ENCODE data around the gene TMEM132D.

Gene TMEM132D

GRCh38 chr12:129607301-129607700 is 296.5 kb downstream of the TMEM132D start:
- no peaks in the 10 kb centered on the region for H3K9me3 ChIP-seq (ENCODE audit: low read length)
- no peak overlapping the region for H3K4me3 ChIP-seq (ENCODE audit: low read depth in 1 of 2, low read length in 2 of 2)
- no peaks in the 10 kb centered on the region for H3K4me1 ChIP-seq (ENCODE audit: insufficient read depth, low read length)
- no peaks in the 10 kb centered on the region for H3K27me3 ChIP-seq (ENCODE audit: control insufficient read depth in 1 of 2, insufficient read depth in 2 of 2, low read length in 2 of 2)
- H3K36me3 ChIP-seq (ENCODE audit: insufficient read depth, low read length), result no peaks in the 10 kb centered on the region
- H3K9ac ChIP-seq (ENCODE audit: low read length), result no peak overlapping the region
- H3K27ac ChIP-seq (ENCODE audit: low read depth, low read length), result no peak overlapping the region

DNA sequence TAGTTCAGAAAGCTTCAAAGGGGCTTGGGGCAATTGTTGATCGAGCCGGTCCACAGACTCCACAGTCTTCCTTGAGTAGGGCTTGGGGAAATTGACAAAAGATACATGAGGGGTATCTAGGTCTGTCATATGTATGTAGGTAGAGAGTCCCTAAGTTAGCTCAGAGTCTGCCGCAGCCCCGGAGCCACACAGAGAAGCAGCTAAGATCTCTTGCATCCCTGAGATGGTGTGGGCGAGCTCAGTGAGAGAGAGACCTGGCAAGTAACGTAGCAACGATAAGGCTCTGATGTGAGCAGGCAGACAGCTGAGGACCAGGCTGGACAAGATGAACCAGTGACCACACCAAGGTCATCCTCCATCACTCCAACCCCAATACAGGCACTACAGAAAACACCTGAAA is 297.6 kb downstream of the TMEM132D start:
- Histone ChIP-seq H3K9ac (ENCODE audit: low read length) (no peak overlapping the region), H3K4me1 (ENCODE audit: insufficient read depth, low read length) (no peaks in the 10 kb centered on the region), H3K9me3 (ENCODE audit: low read length) (no peaks in the 10 kb centered on the region), H3K4me3 (ENCODE audit: low read depth in 1 of 2, low read length in 2 of 2) (no peak overlapping the region), H3K36me3 (ENCODE audit: insufficient read depth, low read length) (no peaks in the 10 kb centered on the region), H3K27me3 (ENCODE audit: control insufficient read depth in 1 of 2, insufficient read depth in 2 of 2, low read length in 2 of 2) (no peaks in the 10 kb centered on the region), H3K27ac (ENCODE audit: low read depth, low read length) (no peak overlapping the region)

DNA sequence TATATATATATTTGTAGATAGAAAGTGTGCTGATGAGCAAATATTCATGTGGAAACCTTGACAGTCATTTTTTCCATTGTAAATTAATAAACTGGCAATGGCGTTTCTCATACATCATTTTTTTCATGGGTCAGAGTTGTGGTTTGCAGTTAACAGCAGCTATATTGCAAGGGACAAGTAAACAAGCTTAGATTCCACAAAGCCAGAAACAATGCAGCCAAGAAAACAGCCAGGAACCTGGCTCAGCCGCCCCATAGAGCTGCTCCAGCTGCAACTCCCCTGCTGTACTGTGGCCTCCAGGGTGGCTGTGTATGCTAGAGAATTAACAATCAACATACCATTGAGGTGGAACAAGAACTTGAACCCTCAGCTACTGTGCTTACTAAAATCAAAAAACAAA is 298.2 kb downstream of the TMEM132D start:
- H3K9me3 ChIP-seq (ENCODE audit: low read length), result no peaks in the 10 kb centered on the region
- no peaks in the 10 kb centered on the region for H3K36me3 ChIP-seq (ENCODE audit: insufficient read depth, low read length)
- H3K27ac ChIP-seq (ENCODE audit: low read depth, low read length), result no peak overlapping the region
- H3K27me3 ChIP-seq (ENCODE audit: control insufficient read depth in 1 of 2, insufficient read depth in 2 of 2, low read length in 2 of 2), result no peaks in the 10 kb centered on the region
- H3K4me3 ChIP-seq (ENCODE audit: low read depth in 1 of 2, low read length in 2 of 2), result no peak overlapping the region
- H3K9ac ChIP-seq (ENCODE audit: low read length), result no peak overlapping the region
- H3K4me1 ChIP-seq (ENCODE audit: insufficient read depth, low read length), result no peaks in the 10 kb centered on the region

- no peak overlapping the region for H3K27ac ChIP-seq (ENCODE audit: low read depth, low read length)
- no peaks in the 10 kb centered on the region for H3K4me1 ChIP-seq (ENCODE audit: insufficient read depth, low read length)
- H3K9me3 ChIP-seq (ENCODE audit: low read length), result no peaks in the 10 kb centered on the region
- H3K9ac ChIP-seq (ENCODE audit: low read length), result no peak overlapping the region
- no peak overlapping the region for H3K4me3 ChIP-seq (ENCODE audit: low read depth in 1 of 2, low read length in 2 of 2)
- H3K36me3 ChIP-seq (ENCODE audit: insufficient read depth, low read length), result no peaks in the 10 kb centered on the region
- no peaks in the 10 kb centered on the region for H3K27me3 ChIP-seq (ENCODE audit: control insufficient read depth in 1 of 2, insufficient read depth in 2 of 2, low read length in 2 of 2)
These were observed 299.3 kb downstream of the TMEM132D start for GRCh38 chr12:129604506-129604905.

DNA sequence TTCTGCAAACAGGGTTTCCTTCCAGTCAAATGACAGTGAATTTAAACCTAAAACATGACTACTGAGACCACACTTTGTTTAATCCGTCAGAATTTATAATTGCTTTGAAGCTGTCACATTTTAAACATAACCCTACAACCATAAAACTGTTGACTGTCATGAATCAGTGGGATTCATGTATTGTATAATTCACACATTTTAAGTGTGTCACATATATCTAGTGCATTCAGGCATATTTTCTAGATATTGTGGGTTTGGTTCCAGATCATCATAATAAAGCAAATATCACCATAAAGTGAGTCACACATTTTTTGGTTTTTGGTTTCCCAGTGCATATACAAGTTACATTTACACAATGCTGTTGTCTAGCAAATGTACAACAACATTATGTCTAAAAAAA is 304.4 kb downstream of the TMEM132D start:
- Histone ChIP-seq H3K36me3 (ENCODE audit: insufficient read depth, low read length) (no peaks in the 10 kb centered on the region), H3K27ac (ENCODE audit: low read depth, low read length) (no peak overlapping the region), H3K9ac (ENCODE audit: low read length) (no peak overlapping the region), H3K9me3 (ENCODE audit: low read length) (no peaks in the 10 kb centered on the region), H3K4me3 (ENCODE audit: low read depth in 1 of 2, low read length in 2 of 2) (no peak overlapping the region), H3K27me3 (ENCODE audit: control insufficient read depth in 1 of 2, insufficient read depth in 2 of 2, low read length in 2 of 2) (no peaks in the 10 kb centered on the region), H3K4me1 (ENCODE audit: insufficient read depth, low read length) (no peaks in the 10 kb centered on the region)

GRCh38 chr12:129594098-129594497 is 309.7 kb downstream of the TMEM132D start:
- Histone ChIP-seq H3K4me3 (ENCODE audit: low read depth in 1 of 2, low read length in 2 of 2) (no peak overlapping the region), H3K9me3 (ENCODE audit: low read length) (no peaks in the 10 kb centered on the region), H3K9ac (ENCODE audit: low read length) (no peak overlapping the region), H3K4me1 (ENCODE audit: insufficient read depth, low read length) (no peaks in the 10 kb centered on the region), H3K36me3 (ENCODE audit: insufficient read depth, low read length) (no peaks in the 10 kb centered on the region), H3K27me3 (ENCODE audit: control insufficient read depth in 1 of 2, insufficient read depth in 2 of 2, low read length in 2 of 2) (no peaks in the 10 kb centered on the region), H3K27ac (ENCODE audit: low read depth, low read length) (no peak overlapping the region)

- H3K4me3 ChIP-seq (ENCODE audit: low read depth in 1 of 2, low read length in 2 of 2), result no peak overlapping the region
- H3K27ac ChIP-seq (ENCODE audit: low read depth, low read length), result no peak overlapping the region
- no peak overlapping the region for H3K9ac ChIP-seq (ENCODE audit: low read length)
- no peaks in the 10 kb centered on the region for H3K9me3 ChIP-seq (ENCODE audit: low read length)
- H3K36me3 ChIP-seq (ENCODE audit: insufficient read depth, low read length), result no peaks in the 10 kb centered on the region
- H3K27me3 ChIP-seq (ENCODE audit: control insufficient read depth in 1 of 2, insufficient read depth in 2 of 2, low read length in 2 of 2), result no peaks in the 10 kb centered on the region
- no peaks in the 10 kb centered on the region for H3K4me1 ChIP-seq (ENCODE audit: insufficient read depth, low read length)
These were observed 311.4 kb downstream of the TMEM132D start for GRCh38 chr12:129592449-129592848.

- no peaks in the 10 kb centered on the region for H3K9me3 ChIP-seq (ENCODE audit: low read length)
- H3K4me1 ChIP-seq (ENCODE audit: insufficient read depth, low read length), result no peaks in the 10 kb centered on the region
- H3K27ac ChIP-seq (ENCODE audit: low read depth, low read length), result no peak overlapping the region
- no peak overlapping the region for H3K4me3 ChIP-seq (ENCODE audit: low read depth in 1 of 2, low read length in 2 of 2)
- no peaks in the 10 kb centered on the region for H3K36me3 ChIP-seq (ENCODE audit: insufficient read depth, low read length)
- no peaks in the 10 kb centered on the region for H3K27me3 ChIP-seq (ENCODE audit: control insufficient read depth in 1 of 2, insufficient read depth in 2 of 2, low read length in 2 of 2)
- H3K9ac ChIP-seq (ENCODE audit: low read length), result no peak overlapping the region
These were observed 314.3 kb downstream of the TMEM132D start for GRCh38 chr12:129589503-129589902.

GRCh38 chr12:129588142-129588541 is 315.7 kb downstream of the TMEM132D start:
- H3K36me3 ChIP-seq (ENCODE audit: insufficient read depth, low read length), result no peaks in the 10 kb centered on the region
- no peaks in the 10 kb centered on the region for H3K4me1 ChIP-seq (ENCODE audit: insufficient read depth, low read length)
- no peak overlapping the region for H3K27ac ChIP-seq (ENCODE audit: low read depth, low read length)
- H3K9me3 ChIP-seq (ENCODE audit: low read length), result no peaks in the 10 kb centered on the region
- no peak overlapping the region for H3K9ac ChIP-seq (ENCODE audit: low read length)
- no peak overlapping the region for H3K4me3 ChIP-seq (ENCODE audit: low read depth in 1 of 2, low read length in 2 of 2)
- H3K27me3 ChIP-seq (ENCODE audit: control insufficient read depth in 1 of 2, insufficient read depth in 2 of 2, low read length in 2 of 2), result no peaks in the 10 kb centered on the region

- Histone ChIP-seq H3K36me3 (ENCODE audit: insufficient read depth, low read length) (no peaks in the 10 kb centered on the region), H3K27ac (ENCODE audit: low read depth, low read length) (no peak overlapping the region)
These were observed 318.5 kb downstream of the TMEM132D start for GRCh38 chr12:129585296-129585695.

GRCh38 chr12:129579879-129580278 is 323.9 kb downstream of the TMEM132D start:
- H3K4me1 ChIP-seq (ENCODE audit: insufficient read depth, low read length), result no peaks in the 10 kb centered on the region
- no peak overlapping the region for H3K4me3 ChIP-seq (ENCODE audit: low read depth in 1 of 2, low read length in 2 of 2)
- no peak overlapping the region for H3K27ac ChIP-seq (ENCODE audit: low read depth, low read length)
- no peaks in the 10 kb centered on the region for H3K27me3 ChIP-seq (ENCODE audit: control insufficient read depth in 1 of 2, insufficient read depth in 2 of 2, low read length in 2 of 2)
- H3K9ac ChIP-seq (ENCODE audit: low read length), result no peak overlapping the region
- no peaks in the 10 kb centered on the region for H3K9me3 ChIP-seq (ENCODE audit: low read length)
- no peaks in the 10 kb centered on the region for H3K36me3 ChIP-seq (ENCODE audit: insufficient read depth, low read length)

More at GRCh38 chr12:129585296-129585695, 318.5 kb downstream of the TMEM132D start:
- Histone ChIP-seq H3K4me1 (ENCODE audit: insufficient read depth, low read length) (no peaks in the 10 kb centered on the region), H3K27me3 (ENCODE audit: control insufficient read depth in 1 of 2, insufficient read depth in 2 of 2, low read length in 2 of 2) (no peaks in the 10 kb centered on the region), H3K9me3 (ENCODE audit: low read length) (no peaks in the 10 kb centered on the region), H3K4me3 (ENCODE audit: low read depth in 1 of 2, low read length in 2 of 2) (no peak overlapping the region), H3K9ac (ENCODE audit: low read length) (no peak overlapping the region)

DNA sequence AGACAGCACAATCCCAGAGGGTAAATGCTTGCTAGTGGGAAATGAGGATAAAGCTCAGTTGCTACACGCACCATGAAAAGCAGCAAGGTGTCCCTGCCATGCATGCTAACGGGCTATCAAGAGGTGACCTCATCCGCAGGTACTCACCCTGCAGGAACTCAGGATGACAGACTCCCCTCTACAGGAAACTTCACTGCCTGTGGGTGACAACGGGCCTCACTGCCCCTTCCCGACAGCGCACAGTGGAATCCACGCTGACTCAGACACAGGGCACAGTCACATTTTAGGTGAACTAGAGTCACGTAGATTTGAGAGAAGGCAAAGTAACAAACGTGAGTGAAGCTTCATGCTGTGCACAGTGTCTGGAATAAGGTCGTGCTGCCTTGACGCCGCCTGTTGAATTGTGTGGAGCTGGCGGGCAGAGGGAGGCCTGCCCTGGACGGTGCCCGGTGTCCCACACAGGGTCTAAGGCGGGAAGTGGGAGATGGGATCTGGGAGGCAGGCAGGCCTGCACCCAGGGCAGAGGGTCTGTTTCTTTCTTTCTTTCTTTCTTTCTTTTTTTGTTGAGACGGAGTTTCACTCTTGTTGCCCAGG is 331.8 kb downstream of the TMEM132D start:
- no peaks in the 10 kb centered on the region for H3K36me3 ChIP-seq (ENCODE audit: insufficient read depth, low read length)
- no peak overlapping the region for H3K9ac ChIP-seq (ENCODE audit: low read length)
- H3K4me1 ChIP-seq (ENCODE audit: insufficient read depth, low read length), result no peaks in the 10 kb centered on the region
- H3K4me3 ChIP-seq (ENCODE audit: low read depth in 1 of 2, low read length in 2 of 2), result no peak overlapping the region
- no peaks in the 10 kb centered on the region for H3K9me3 ChIP-seq (ENCODE audit: low read length)
- no peaks in the 10 kb centered on the region for H3K27me3 ChIP-seq (ENCODE audit: control insufficient read depth in 1 of 2, insufficient read depth in 2 of 2, low read length in 2 of 2)
- H3K27ac ChIP-seq (ENCODE audit: low read depth, low read length), result no peak overlapping the region
